Measurements from ENCODE around the gene ROR1.

GRCh38 chr1:64049900-64050540, 276.2 kb downstream of the ROR1 start:
- TF ChIP-seq SIN3A (IDR thresholded peaks at IDR 0.05; ENCODE audit: low read depth) = no peak
- TF ChIP-seq, protein P1, sequence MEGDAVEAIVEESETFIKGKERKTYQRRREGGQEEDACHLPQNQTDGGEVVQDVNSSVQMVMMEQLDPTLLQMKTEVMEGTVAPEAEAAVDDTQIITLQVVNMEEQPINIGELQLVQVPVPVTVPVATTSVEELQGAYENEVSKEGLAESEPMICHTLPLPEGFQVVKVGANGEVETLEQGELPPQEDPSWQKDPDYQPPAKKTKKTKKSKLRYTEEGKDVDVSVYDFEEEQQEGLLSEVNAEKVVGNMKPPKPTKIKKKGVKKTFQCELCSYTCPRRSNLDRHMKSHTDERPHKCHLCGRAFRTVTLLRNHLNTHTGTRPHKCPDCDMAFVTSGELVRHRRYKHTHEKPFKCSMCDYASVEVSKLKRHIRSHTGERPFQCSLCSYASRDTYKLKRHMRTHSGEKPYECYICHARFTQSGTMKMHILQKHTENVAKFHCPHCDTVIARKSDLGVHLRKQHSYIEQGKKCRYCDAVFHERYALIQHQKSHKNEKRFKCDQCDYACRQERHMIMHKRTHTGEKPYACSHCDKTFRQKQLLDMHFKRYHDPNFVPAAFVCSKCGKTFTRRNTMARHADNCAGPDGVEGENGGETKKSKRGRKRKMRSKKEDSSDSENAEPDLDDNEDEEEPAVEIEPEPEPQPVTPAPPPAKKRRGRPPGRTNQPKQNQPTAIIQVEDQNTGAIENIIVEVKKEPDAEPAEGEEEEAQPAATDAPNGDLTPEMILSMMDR (IDR thresholded peaks at IDR 0.05 in 2 of 3, conservative IDR thresholded peaks at IDR 0.05 in 1 of 3; ENCODE audit: borderline replicate concordance in 1 of 3, insufficient read depth in 1 of 3, low read depth in 2 of 3, low read length in 2 of 3) = no peak
- TF ChIP-seq EZH2 (IDR thresholded peaks at IDR 0.05) = no peak
- no peak for TF ChIP-seq CBX3 (IDR thresholded peaks at IDR 0.05; ENCODE audit: low read depth)

Data from HCT116 (cell line).